K562 (cell line): ENCODE data around the gene NDUFC2. TPM values are rescaled to one million over a fixed set of nuclear protein-coding genes. Genes with fewer than 3 reads are reported as not detected.

ENCODE experiments used
- CREBBP ChIP-seq: IDR thresholded peaks from one replicate; pipeline ENCODE4 v1.6.1; 2012; ENCODE audit warnings: low read depth, mild to moderate bottlenecking, control low read depth, inconsistent platforms, low read length
- ESRRB ChIP-seq: fragments of 250-450 bp; sonication (Bioruptor Pico); IDR thresholded peaks from 2 replicates; pipeline ENCODE4 v1.5.0; 2020; ENCODE audit warnings: mild to moderate bottlenecking, moderate library complexity, borderline replicate concordance
- HSF4 ChIP-seq: fragments of 250-450 bp; sonication (Bioruptor Pico); IDR thresholded peaks from 2 replicates; pipeline ENCODE4 v2.1.2; 2022; ENCODE audit warnings: mild to moderate bottlenecking, moderate library complexity, borderline replicate concordance
- KLF13 ChIP-seq: fragments of 450-650 bp; IDR thresholded peaks from 2 replicates; pipeline ENCODE4 v1.6.1; 2016; ENCODE audit warnings: missing genetic modification characterization, low read depth, mild to moderate bottlenecking, missing compliant biosample characterization, moderate library complexity, borderline replicate concordance
- MTA1 ChIP-seq: fragments of 450-650 bp; IDR thresholded peaks from 2 replicates; pipeline ENCODE4 v1.6.1; 2017; ENCODE audit warnings: borderline replicate concordance
- MYBL2 ChIP-seq, 2 experiments: fragments of 450-650 bp in 1 of 2; sonication (generic) in 1 of 2; formaldehyde crosslinking in 1 of 2; IDR thresholded peaks; 2 replicates each; pipeline versions ENCODE4 v1.6.1 to v1.8.1; 2017 to 2022; ENCODE audit warnings: borderline replicate concordance in 1 of 2, inconsistent platforms in 1 of 2, low read depth in 1 of 2, mild to moderate bottlenecking in 1 of 2, missing genetic modification reagents in 1 of 2, moderate library complexity in 1 of 2
- SMAD4 ChIP-seq: fragments of 250-450 bp; sonication (Bioruptor Pico); conservative IDR thresholded peaks from 2 replicates; pipeline ENCODE4 v1.8.0; 2021; ENCODE audit warnings: inconsistent platforms, mild to moderate bottlenecking, moderate library complexity
- STAT6 ChIP-seq: sonication (generic); formaldehyde crosslinking; IDR thresholded peaks from 2 replicates; pipeline ENCODE4 v1.8.1; 2023; ENCODE audit warnings: mild to moderate bottlenecking, missing genetic modification reagents
- UBTF ChIP-seq, 2 experiments: IDR thresholded peaks; 2 replicates each; pipeline ENCODE4 v1.6.1; 2012; ENCODE audit warnings: improper control_type of control experiment in 2 of 2, low read depth in 2 of 2, low read length in 2 of 2, borderline replicate concordance in 1 of 2
- ZBTB17 ChIP-seq: fragments of 450-650 bp; formaldehyde crosslinking; IDR thresholded peaks from 2 replicates; pipeline ENCODE4 v1.4.0; 2020; ENCODE audit warnings: mild to moderate bottlenecking
- ZNF551 ChIP-seq: fragments of 250-450 bp; sonication (Bioruptor Pico); IDR thresholded peaks from 2 replicates; pipeline ENCODE4 v1.5.0; 2021; ENCODE audit warnings: mild to moderate bottlenecking, moderate library complexity
- ZNF76 ChIP-seq: fragments of 250-450 bp; sonication (Bioruptor Pico); IDR thresholded peaks from 2 replicates; pipeline ENCODE4 v1.4.0; 2020; ENCODE audit warnings: mild to moderate bottlenecking, moderate library complexity, borderline replicate concordance
- ZNF780A ChIP-seq: fragments of 250-450 bp; sonication (Bioruptor Pico); IDR thresholded peaks from 2 replicates; pipeline ENCODE4 v1.5.0; 2021; ENCODE audit warnings: mild to moderate bottlenecking
- polyA plus RNA-seq, 8 experiments: library from polyadenylated mRNA; depleted of rRNA in 4 of 8; stranded (reverse) in 5 of 8; unstranded in 3 of 8; fragments of >200 nt; fragmentation: Nextera tagmentation in 2 of 8; fragmentation: Illumina TruSeq in 1 of 8; extraction: Ambion mirVana in 2 of 8; extraction: Trizol in 1 of 8; gene quantifications; 2 replicates each; pipeline versions ENCODE4 v1.2.1 to v1.2.3, GENCODE V29; 2011 to 2014; ENCODE audit warnings: inconsistent platforms in 1 of 8, missing spikeins in 1 of 8
- total RNA-seq, 7 experiments: library from RNA; depleted of rRNA in 6 of 7; stranded (reverse); fragments of >200 nt in 6 of 7; fragmentation: Illumina TruSeq in 2 of 7; extraction: Trizol in 2 of 7; gene quantifications; 2 replicates each; pipeline versions ENCODE4 v1.2.1 to v1.2.3, GENCODE V29; 2011 to 2021; ENCODE audit warnings: low replicate concordance in 1 of 7
- TF ChIP-seq, protein P1 (sequence below), 2 experiments: IDR thresholded peaks; 2 replicates each; pipeline ENCODE4 v1.6.1; 2011; ENCODE audit warnings: borderline replicate concordance in 1 of 2, control low read depth in 1 of 2, low read depth in 1 of 2, low read length in 1 of 2, mild to moderate bottlenecking in 1 of 2, mixed read lengths in 1 of 2, moderate library complexity in 1 of 2; ENCODE audit not compliant: insufficient read depth in 1 of 2, insufficient read length in 1 of 2, poor library complexity in 1 of 2, severe bottlenecking in 1 of 2; ENCODE audit errors: extremely low read depth in 1 of 2
- TF ChIP-seq, protein P2 (sequence below): fragments of 450-650 bp; IDR thresholded peaks from 2 replicates; pipeline ENCODE4 v1.6.1; 2017; ENCODE audit warnings: antibody characterized with exemption, mild to moderate bottlenecking

Gene NDUFC2
- total and polyA plus RNA-seq, 9 of the 15 experiments (the other 6 are each of a cell fraction or from before 2014, with no cell fraction given), result 168 to 1,119 (median 442) TPM

GRCh38 chr11:78080818-78081495 lies 1.3 kb upstream of the NDUFC2 start (continued):
- TF ChIP-seq ESRRB (no peak), ZBTB17 (CRISPR knock-in tag) (no peak), STAT6 (CRISPR knock-in tag) (no peak), CREBBP (no peak), MTA1 (no peak), MYBL2 (IDR thresholded peaks at IDR 0.05; ENCODE audit: low read depth) (no peak), MYBL2 (CRISPR knock-in tag; IDR thresholded peaks at IDR 0.05; ENCODE audit: borderline replicate concordance) (no peak), SMAD4 (CRISPR knock-in tag) (peak; percentile 85), KLF13 (tag) (no peak), HSF4 (CRISPR knock-in tag) (no peak), ZNF780A (no peak), ZNF551 (CRISPR knock-in tag) (no peak), UBTF (IDR thresholded peaks at IDR 0.05; ENCODE audit: borderline replicate concordance in 1 of 2, low read depth in 2 of 2, low read length in 2 of 2) (no peak), ZNF76 (CRISPR knock-in tag) (no peak)
- TF ChIP-seq, protein P1, sequence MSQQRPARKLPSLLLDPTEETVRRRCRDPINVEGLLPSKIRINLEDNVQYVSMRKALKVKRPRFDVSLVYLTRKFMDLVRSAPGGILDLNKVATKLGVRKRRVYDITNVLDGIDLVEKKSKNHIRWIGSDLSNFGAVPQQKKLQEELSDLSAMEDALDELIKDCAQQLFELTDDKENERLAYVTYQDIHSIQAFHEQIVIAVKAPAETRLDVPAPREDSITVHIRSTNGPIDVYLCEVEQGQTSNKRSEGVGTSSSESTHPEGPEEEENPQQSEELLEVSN (IDR thresholded peaks at IDR 0.05; ENCODE audit: borderline replicate concordance in 1 of 2, extremely low read depth in 1 of 2, insufficient read depth in 1 of 2, insufficient read length in 1 of 2, low read depth in 1 of 2, low read length in 1 of 2, poor library complexity in 1 of 2, severe bottlenecking in 1 of 2), result peak in 1 of 2 experiments; percentile 33
- TF ChIP-seq, protein P2, sequence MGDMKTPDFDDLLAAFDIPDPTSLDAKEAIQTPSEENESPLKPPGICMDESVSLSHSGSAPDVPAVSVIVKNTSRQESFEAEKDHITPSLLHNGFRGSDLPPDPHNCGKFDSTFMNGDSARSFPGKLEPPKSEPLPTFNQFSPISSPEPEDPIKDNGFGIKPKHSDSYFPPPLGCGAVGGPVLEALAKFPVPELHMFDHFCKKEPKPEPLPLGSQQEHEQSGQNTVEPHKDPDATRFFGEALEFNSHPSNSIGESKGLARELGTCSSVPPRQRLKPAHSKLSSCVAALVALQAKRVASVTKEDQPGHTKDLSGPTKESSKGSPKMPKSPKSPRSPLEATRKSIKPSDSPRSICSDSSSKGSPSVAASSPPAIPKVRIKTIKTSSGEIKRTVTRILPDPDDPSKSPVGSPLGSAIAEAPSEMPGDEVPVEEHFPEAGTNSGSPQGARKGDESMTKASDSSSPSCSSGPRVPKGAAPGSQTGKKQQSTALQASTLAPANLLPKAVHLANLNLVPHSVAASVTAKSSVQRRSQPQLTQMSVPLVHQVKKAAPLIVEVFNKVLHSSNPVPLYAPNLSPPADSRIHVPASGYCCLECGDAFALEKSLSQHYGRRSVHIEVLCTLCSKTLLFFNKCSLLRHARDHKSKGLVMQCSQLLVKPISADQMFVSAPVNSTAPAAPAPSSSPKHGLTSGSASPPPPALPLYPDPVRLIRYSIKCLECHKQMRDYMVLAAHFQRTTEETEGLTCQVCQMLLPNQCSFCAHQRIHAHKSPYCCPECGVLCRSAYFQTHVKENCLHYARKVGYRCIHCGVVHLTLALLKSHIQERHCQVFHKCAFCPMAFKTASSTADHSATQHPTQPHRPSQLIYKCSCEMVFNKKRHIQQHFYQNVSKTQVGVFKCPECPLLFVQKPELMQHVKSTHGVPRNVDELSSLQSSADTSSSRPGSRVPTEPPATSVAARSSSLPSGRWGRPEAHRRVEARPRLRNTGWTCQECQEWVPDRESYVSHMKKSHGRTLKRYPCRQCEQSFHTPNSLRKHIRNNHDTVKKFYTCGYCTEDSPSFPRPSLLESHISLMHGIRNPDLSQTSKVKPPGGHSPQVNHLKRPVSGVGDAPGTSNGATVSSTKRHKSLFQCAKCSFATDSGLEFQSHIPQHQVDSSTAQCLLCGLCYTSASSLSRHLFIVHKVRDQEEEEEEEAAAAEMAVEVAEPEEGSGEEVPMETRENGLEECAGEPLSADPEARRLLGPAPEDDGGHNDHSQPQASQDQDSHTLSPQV, result peak; percentile 68
